HG03066 (cell line): ENCODE data around the gene LRRC32.

Experiments
- ATAC-seq: cut with Tn5 transposase; IDR thresholded peaks from one replicate; pipeline ENCODE4 v1.9.1; 2021; ENCODE audit warnings: low read depth; ENCODE audit not compliant: unreplicated experiment

The LRRC32 gene, protein sequence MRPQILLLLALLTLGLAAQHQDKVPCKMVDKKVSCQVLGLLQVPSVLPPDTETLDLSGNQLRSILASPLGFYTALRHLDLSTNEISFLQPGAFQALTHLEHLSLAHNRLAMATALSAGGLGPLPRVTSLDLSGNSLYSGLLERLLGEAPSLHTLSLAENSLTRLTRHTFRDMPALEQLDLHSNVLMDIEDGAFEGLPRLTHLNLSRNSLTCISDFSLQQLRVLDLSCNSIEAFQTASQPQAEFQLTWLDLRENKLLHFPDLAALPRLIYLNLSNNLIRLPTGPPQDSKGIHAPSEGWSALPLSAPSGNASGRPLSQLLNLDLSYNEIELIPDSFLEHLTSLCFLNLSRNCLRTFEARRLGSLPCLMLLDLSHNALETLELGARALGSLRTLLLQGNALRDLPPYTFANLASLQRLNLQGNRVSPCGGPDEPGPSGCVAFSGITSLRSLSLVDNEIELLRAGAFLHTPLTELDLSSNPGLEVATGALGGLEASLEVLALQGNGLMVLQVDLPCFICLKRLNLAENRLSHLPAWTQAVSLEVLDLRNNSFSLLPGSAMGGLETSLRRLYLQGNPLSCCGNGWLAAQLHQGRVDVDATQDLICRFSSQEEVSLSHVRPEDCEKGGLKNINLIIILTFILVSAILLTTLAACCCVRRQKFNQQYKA

GRCh38 chr11:76670485-76671236, at the start of gene LRRC32:
TSS of gene LRRC32 (minus strand) at chr11:76670747. CDS start at chr11:76665954, 4,793 bp downstream.
- ATAC-seq = no peak

- ATAC-seq = no peak
These were observed 49.1 kb upstream of the LRRC32 start for GRCh38 chr11:76719686-76720085.

DNA sequence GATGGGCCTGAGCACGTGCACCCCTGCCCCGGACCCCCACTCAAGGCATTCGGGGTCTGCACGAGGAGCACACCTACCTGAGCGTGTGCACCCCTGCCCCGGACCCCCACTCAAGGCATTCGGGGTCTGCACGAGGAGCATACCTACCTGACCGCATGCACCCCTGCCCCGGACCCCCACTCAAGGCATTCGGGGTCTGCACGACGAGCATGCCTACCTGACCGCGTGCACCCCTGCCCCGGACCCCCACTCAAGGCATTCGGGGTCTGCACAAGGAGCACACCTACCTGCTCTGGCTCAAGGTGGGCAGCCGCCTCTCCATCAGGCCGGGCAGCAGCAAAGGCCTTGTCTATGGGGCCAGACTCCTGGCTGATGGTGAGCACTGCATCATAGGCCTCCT, 48.7 kb upstream of the LRRC32 start:
- ATAC-seq = no peak

DNA sequence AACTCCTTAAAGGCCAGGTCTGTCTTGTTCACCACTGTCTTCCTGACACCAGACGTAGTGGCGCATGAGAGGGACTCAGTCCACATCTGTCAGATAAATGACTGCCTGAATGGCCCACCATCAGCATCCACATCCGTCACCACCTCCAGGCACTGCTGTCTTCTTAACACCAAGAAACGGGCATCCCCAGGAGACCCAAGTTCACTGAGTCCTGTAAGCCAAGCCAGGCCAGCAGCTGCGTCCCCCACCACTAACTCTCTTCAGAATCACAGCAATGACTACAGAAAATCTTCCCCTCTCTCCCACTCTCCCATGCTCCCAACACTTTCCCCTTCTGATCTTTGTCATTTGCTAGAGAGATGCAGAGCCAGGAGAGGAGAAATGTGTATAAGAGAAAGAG, 47.3 kb upstream of the LRRC32 start:
- no peak for ATAC-seq

- ATAC-seq = no peak
These were observed 46.8 kb upstream of the LRRC32 start for GRCh38 chr11:76717369-76717768.

DNA sequence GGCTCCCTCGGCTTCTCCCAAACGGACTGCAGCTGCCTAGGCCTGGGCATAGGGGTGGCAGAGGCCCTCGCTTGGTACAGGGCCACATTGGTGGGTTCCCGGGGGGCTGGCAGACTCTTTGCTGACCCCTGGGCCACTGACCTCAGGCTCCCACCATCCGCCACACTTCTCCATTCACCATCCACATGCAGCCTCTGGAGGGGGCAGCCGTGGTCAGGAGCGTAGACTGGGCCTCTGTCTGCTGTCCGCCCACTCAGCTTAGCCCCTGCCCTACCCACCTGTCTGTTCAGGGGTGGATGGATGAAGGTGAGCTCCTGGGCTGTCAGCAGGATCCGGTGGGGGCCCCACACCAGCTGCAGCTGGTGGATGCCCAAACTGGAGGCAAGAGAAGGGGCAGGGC, 45.7 kb upstream of the LRRC32 start:
- ATAC-seq = no peak

- ATAC-seq = no peak
These were observed 43.9 kb upstream of the LRRC32 start for GRCh38 chr11:76714493-76714892.

GRCh38 chr11:76713499-76713898, 43.0 kb upstream of the LRRC32 start:
- ATAC-seq = no peak

- no peak for ATAC-seq
These were observed 41.6 kb upstream of the LRRC32 start for GRCh38 chr11:76712125-76712524.

GRCh38 chr11:76709756-76710155, 39.2 kb upstream of the LRRC32 start:
- no peak for ATAC-seq

DNA sequence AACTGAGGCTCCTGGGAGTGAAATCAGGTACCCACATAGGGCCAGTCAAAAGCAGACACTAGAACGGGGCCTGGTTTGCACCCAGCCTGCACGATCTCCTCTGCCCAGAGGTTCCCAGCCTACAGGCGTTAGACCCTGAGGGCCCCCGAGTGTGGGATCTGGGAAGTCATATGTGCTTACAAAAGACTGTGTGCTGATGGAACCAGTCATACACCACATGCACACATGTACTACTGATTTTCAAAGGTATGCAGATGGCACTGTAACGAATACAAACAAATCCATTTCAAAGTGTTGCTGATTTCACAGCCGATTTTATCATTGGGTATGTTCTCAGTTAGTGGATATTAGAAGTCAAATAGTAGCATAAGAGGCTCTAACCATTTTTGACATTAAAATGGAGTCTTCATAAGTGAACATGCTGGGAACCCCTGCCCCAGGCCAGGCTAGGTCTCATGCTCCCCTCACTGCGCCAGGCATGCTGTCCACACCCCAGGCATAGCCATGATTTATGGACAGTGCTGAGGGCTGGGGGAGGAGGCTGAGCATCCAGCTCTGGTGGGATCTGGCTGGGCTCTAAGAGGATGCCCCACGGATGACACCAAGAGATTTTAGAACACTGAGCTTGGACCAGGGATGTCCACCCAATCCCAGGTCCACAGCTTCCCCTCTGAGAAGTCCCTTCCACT, 38.6 kb upstream of the LRRC32 start:
- no peak for ATAC-seq

DNA sequence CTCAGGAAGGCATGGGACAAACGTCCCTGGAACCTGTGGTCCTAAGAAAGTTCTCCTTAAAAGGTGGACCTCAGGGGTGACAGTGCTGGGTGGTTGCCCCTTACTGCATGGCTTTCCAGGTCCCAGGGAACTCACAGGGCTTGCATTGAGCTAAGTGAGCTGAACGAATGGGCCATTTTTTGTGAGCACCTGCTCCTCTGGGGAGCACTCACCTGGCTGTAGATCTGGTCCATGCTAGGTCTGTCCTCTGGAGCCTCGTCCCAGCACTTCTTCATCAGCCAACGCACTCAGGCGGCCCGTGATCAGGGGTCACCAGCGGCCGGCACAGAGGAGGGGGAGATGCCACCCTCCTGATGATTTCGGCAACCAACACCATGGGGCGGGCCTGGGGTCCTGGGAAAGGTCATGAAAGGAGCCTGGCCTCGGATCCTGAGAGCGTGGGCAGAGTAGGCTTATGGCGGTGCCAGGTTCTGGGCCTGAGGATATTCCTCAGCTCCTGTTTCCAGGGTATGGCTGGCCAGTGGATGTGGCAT, 36.8 kb upstream of the LRRC32 start:
- ATAC-seq = no peak

- ATAC-seq = no peak
These were observed 36.1 kb upstream of the LRRC32 start for GRCh38 chr11:76706667-76707066.

DNA sequence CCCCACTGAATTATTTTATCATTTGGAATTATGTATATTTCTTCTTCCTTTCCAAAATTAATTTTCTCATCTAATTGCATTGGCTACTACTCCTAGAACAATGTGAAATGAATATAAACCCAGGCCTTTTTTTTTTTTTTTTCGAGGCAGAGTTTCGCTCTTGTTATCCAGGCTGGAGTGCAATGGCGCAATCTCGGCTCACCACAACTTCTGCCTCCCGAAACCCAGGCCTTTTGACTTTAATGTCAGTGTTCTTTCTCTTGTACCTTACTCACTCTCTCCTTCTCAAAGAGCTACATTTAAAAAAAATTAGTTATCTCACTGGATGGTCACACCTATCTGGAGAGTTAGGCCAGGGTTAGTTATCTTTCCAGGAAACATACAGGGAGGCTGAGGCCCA, 35.3 kb upstream of the LRRC32 start:
- ATAC-seq = no peak

GRCh38 chr11:76704171-76704948, 33.8 kb upstream of the LRRC32 start:
- no peak for ATAC-seq

DNA sequence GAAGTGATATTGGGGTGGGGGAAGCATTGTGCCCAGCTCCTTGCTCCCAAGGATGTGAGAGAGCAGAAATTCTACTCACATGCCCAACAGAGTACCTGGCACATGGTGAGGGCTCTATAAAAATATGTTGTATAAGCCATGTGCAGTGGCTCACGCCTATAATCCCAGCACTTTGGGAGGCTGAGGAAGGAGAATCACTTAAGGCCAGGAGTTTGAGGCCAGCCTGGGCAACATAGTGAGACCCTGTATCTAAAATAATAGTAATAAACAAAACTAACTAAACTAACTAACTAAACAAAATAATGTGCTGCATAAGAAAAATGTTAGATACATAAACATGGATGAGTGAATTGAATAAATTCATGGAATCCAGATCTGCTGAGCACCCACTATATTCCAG, 33.2 kb upstream of the LRRC32 start:
- ATAC-seq = no peak

GRCh38 chr11:76702336-76703128, 32.0 kb upstream of the LRRC32 start:
- ATAC-seq = no peak

- no peak for ATAC-seq
These were observed 30.9 kb upstream of the LRRC32 start for GRCh38 chr11:76701294-76702040.
